ENCODE results near the gene CZIB.
A peak's percentile ranks its signal among the peaks of the same experiment; 100 is the strongest.

CZIB gene

GRCh38 chr1:53172426-53173128 lies 47.9 kb downstream of the CZIB start:
- in situ Hi-C loops (cut with HindIII; ENCODE audit: low sequenced_read_pairs), result no loop called here
- TF ChIP-seq, protein P1, sequence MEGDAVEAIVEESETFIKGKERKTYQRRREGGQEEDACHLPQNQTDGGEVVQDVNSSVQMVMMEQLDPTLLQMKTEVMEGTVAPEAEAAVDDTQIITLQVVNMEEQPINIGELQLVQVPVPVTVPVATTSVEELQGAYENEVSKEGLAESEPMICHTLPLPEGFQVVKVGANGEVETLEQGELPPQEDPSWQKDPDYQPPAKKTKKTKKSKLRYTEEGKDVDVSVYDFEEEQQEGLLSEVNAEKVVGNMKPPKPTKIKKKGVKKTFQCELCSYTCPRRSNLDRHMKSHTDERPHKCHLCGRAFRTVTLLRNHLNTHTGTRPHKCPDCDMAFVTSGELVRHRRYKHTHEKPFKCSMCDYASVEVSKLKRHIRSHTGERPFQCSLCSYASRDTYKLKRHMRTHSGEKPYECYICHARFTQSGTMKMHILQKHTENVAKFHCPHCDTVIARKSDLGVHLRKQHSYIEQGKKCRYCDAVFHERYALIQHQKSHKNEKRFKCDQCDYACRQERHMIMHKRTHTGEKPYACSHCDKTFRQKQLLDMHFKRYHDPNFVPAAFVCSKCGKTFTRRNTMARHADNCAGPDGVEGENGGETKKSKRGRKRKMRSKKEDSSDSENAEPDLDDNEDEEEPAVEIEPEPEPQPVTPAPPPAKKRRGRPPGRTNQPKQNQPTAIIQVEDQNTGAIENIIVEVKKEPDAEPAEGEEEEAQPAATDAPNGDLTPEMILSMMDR (IDR thresholded peaks at IDR 0.05; ENCODE audit: low read depth, low read length), result peak; percentile 15
- DNase-seq (ENCODE audit: low read depth, low spot score), result no peak
- H3K4me3 ChIP-seq (ENCODE audit: low read depth, low read length), result no peak overlapping the region

DNA sequence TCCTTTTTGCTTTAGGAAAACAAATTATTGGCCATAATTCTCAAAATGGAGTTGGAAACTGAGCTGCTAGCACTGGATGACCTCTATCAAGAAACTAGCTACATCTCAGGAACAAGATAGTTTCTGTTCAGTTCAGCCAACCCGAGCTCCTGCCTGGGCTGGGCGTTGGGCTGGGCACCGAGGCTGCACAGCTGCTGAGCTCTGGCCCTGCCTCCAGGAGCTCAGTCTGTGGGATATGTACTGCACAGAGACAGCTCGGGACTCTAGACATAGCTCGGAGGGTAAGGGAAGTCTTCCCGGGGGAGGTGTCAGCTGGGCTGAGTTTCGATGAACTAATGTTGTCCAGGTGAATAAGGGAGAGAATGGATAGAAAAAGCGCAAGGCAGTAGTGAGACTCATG lies 53.5 kb downstream of the CZIB start:
- H3K4me3 ChIP-seq (ENCODE audit: low read depth, low read length), result no peak overlapping the region
- TF ChIP-seq, protein P1 (IDR thresholded peaks at IDR 0.05; ENCODE audit: low read depth, low read length), result no peak
- no peak for DNase-seq (ENCODE audit: low read depth, low spot score)
- in situ Hi-C loops (cut with HindIII; ENCODE audit: low sequenced_read_pairs), result no loop called here

DNA sequence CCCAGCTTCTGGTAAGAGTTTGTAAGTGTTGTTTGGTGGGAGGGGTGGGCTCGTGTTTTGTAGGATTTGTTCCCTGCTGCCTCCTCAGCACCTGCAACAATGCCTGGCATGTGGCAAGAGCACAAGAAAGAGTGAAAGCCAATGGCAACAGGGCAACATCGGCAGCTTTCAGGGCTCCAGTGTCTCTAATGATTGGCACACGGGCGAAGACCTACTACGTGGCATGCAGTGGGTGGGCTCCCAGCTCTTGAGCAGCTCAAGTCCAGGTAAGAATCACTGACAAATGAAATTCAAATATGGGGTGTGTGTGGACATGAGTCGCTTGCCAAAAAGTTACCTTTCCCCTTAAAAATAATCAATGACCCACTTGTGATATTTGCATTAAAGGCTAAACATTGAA lies 54.1 kb downstream of the CZIB start:
- H3K4me3 ChIP-seq (ENCODE audit: low read depth, low read length), result no peak overlapping the region
- in situ Hi-C loops (cut with HindIII; ENCODE audit: low sequenced_read_pairs), result no loop called here
- TF ChIP-seq, protein P1 (IDR thresholded peaks at IDR 0.05; ENCODE audit: low read depth, low read length), result no peak
- no peak for DNase-seq (ENCODE audit: low read depth, low spot score)

DNA sequence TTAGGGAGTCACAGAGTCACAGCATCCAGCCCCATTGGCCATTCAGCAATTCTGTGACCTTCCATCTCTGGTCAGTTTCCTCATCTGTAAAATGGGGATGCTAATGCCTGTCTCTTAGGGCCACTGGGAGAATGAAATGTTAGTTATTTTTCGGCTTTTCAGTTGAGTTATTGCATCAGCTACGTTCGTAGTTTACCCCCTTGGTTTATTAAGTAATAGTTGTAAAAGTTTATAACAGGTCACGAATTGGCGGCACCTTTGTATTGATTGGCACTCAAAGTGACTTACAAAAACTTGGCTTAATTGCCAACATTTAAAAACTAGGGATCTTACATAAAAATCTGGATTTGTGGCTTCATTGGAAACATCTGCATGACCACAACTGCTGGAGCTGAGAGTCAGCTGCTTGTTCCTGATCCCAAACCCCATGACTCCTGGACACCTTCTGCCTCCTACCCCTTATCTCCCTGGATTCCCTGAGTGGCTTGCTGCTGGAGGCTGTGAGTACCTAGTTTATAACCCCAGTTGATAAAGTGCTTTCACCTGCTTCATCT lies 54.9 kb downstream of the CZIB start:
- H3K4me3 ChIP-seq (ENCODE audit: low read depth, low read length), result no peak overlapping the region
- DNase-seq (ENCODE audit: low read depth, low spot score), result no peak
- in situ Hi-C loops (cut with HindIII; ENCODE audit: low sequenced_read_pairs), result no loop called here
- TF ChIP-seq, protein P1 (IDR thresholded peaks at IDR 0.05; ENCODE audit: low read depth, low read length), result no peak

All from astrocyte of the spinal cord (primary cell).